ENCODE data around the gene NUDT13. TPM values are rescaled to one million over a fixed set of nuclear protein-coding genes. Genes with fewer than 3 reads are reported as not detected.
A peak's percentile ranks its signal among the peaks of the same experiment; 100 is the strongest.

NUDT13 gene
- total RNA-seq, 1 donor from 2014 or later, result 2.8 TPM

- TF ChIP-seq, protein P1, sequence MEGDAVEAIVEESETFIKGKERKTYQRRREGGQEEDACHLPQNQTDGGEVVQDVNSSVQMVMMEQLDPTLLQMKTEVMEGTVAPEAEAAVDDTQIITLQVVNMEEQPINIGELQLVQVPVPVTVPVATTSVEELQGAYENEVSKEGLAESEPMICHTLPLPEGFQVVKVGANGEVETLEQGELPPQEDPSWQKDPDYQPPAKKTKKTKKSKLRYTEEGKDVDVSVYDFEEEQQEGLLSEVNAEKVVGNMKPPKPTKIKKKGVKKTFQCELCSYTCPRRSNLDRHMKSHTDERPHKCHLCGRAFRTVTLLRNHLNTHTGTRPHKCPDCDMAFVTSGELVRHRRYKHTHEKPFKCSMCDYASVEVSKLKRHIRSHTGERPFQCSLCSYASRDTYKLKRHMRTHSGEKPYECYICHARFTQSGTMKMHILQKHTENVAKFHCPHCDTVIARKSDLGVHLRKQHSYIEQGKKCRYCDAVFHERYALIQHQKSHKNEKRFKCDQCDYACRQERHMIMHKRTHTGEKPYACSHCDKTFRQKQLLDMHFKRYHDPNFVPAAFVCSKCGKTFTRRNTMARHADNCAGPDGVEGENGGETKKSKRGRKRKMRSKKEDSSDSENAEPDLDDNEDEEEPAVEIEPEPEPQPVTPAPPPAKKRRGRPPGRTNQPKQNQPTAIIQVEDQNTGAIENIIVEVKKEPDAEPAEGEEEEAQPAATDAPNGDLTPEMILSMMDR (IDR thresholded peaks at IDR 0.05), result no peak
- Histone ChIP-seq H3K36me3 (peaks cover 26% of the 10 kb centered on the region), H3K27ac (no peak overlapping the region), H3K9me3 (no peaks in the 10 kb centered on the region), H3K4me1 (peaks cover 60% of the 10 kb centered on the region), H3K27me3 (ENCODE audit: low read depth) (no peaks in the 10 kb centered on the region), H3K4me3 (peak overlapping the region; percentile 92)
- ATAC-seq, result no peak
- no peak for DNase-seq
- intact Hi-C loops (cut with DNase I), result no loop called here
Observed at GRCh38 chr10:73166972-73167371, 56.7 kb downstream of the NUDT13 start.

- Histone ChIP-seq H3K36me3 (peaks cover 25% of the 10 kb centered on the region), H3K27ac (peak overlapping the region; percentile 99), H3K4me3 (peak overlapping the region; percentile 92), H3K9me3 (no peaks in the 10 kb centered on the region), H3K27me3 (ENCODE audit: low read depth) (no peaks in the 10 kb centered on the region), H3K4me1 (peaks cover 56% of the 10 kb centered on the region)
- TF ChIP-seq, protein P1 (IDR thresholded peaks at IDR 0.05), result no peak
- intact Hi-C loops (cut with DNase I), result no loop called here
- no peak for DNase-seq
- ATAC-seq, result no peak
Observed at GRCh38 chr10:73167458-73167782, 57.2 kb downstream of the NUDT13 start.

GRCh38 chr10:73167783-73168464, 57.7 kb downstream of the NUDT13 start, which contains the start of the genes ECD and FAM149B1:
ECD (minus strand) TSS chr10:73168008; CDS start chr10:73163937, 4,071 bp downstream.
FAM149B1 (plus strand) TSS chr10:73168119; CDS start chr10:73168340, 221 bp downstream.
- Histone ChIP-seq H3K4me1 (peaks cover 53% of the 10 kb centered on the region), H3K36me3 (peaks cover 23% of the 10 kb centered on the region)
- DNase-seq, result peak; percentile 96

GRCh38 chr10:73168465-73168803, 58.2 kb downstream of the NUDT13 start:
- H3K4me1 ChIP-seq, result peaks cover 47% of the 10 kb centered on the region
- H3K4me3 ChIP-seq, result peak overlapping the region; percentile 92
- peaks cover 18% of the 10 kb centered on the region for H3K36me3 ChIP-seq
- intact Hi-C loops (cut with DNase I), result no loop called here
- DNase-seq (no peak), ATAC-seq (peak; percentile 51 to 65)
- H3K9me3 ChIP-seq, result no peaks in the 10 kb centered on the region
- H3K27ac ChIP-seq, result peak overlapping the region; percentile 99
- TF ChIP-seq, protein P1 (IDR thresholded peaks at IDR 0.05), result no peak
- H3K27me3 ChIP-seq (ENCODE audit: low read depth), result no peaks in the 10 kb centered on the region

More at GRCh38 chr10:73167783-73168464, 57.7 kb downstream of the NUDT13 start, which contains the start of the genes ECD and FAM149B1:
- TF ChIP-seq, protein P1 (IDR thresholded peaks at IDR 0.05), result peak; percentile 11
- ATAC-seq, result peak; percentile 98 to 99
- H3K9me3 ChIP-seq, result no peaks in the 10 kb centered on the region
- H3K27ac ChIP-seq, result peak within 1 kb of the TSS; percentile 99
- intact Hi-C loops (cut with DNase I), result no loop called here
- no peaks in the 10 kb centered on the region for H3K27me3 ChIP-seq (ENCODE audit: low read depth)
- peak within 1 kb of the TSS; percentile 92 for H3K4me3 ChIP-seq

GRCh38 chr10:73169320-73169719, 59.1 kb downstream of the NUDT13 start:
- Histone ChIP-seq H3K27ac (no peak overlapping the region), H3K4me1 (peaks cover 40% of the 10 kb centered on the region), H3K4me3 (no peak overlapping the region), H3K27me3 (ENCODE audit: low read depth) (no peaks in the 10 kb centered on the region), H3K9me3 (no peaks in the 10 kb centered on the region), H3K36me3 (peaks cover 9% of the 10 kb centered on the region)
- intact Hi-C loops (cut with DNase I), result no loop called here
- DNase-seq (no peak), ATAC-seq (no peak)
- TF ChIP-seq, protein P1 (IDR thresholded peaks at IDR 0.05), result no peak
